Mesendoderm (in vitro differentiated cells): ENCODE measurements around the gene GPR17.

ENCODE experiments used
- DNase-seq: peaks from one replicate; pipeline ENCODE4 v3.0.0; 2013
- H2AK5ac ChIP-seq: 2 replicates; pipeline ENCODE4 v1.6.1; 2013; ENCODE audit warnings: low read length, inconsistent platforms
- H2BK120ac ChIP-seq: 2 replicates; pipeline ENCODE4 v1.6.1; 2013; ENCODE audit warnings: low read depth, mild to moderate bottlenecking, low read length, moderate library complexity, mixed read lengths
- H2BK15ac ChIP-seq: replicated peaks from 2 replicates; pipeline ENCODE4 v1.6.1; 2013; ENCODE audit warnings: low read depth, mild to moderate bottlenecking, moderate library complexity
- H2BK5ac ChIP-seq: 2 replicates; pipeline ENCODE4 v1.6.1; 2013; ENCODE audit warnings: low read length, inconsistent platforms
- H3K18ac ChIP-seq: 2 replicates; pipeline ENCODE4 v1.6.1; 2013; ENCODE audit warnings: mild to moderate bottlenecking, low read length, mixed read lengths
- H3K23ac ChIP-seq: one replicate; pipeline ENCODE4 v1.6.1; 2013; ENCODE audit warnings: low read length
- H3K27ac ChIP-seq: 2 replicates; pipeline ENCODE4 v1.5.1; 2013; ENCODE audit warnings: low read depth, mild to moderate bottlenecking, inconsistent platforms, low read length, moderate library complexity
- H3K27me3 ChIP-seq: 2 replicates; pipeline ENCODE4 v1.6.1; 2013; ENCODE audit warnings: low read length, control low read depth, mild to moderate bottlenecking, inconsistent platforms; ENCODE audit not compliant: insufficient read depth, poor library complexity
- H3K36me3 ChIP-seq: 2 replicates; pipeline ENCODE4 v1.6.1; 2013; ENCODE audit warnings: low read length, inconsistent platforms; ENCODE audit not compliant: control insufficient read depth, insufficient read depth
- H3K4ac ChIP-seq: one replicate; pipeline ENCODE4 v1.6.1; 2013; ENCODE audit warnings: low read depth, mild to moderate bottlenecking, low read length, moderate library complexity
- H3K4me1 ChIP-seq: 2 replicates; pipeline ENCODE4 v1.6.1; 2013; ENCODE audit warnings: low read depth, low read length, inconsistent platforms; ENCODE audit not compliant: control insufficient read depth
- H3K4me2 ChIP-seq: 2 replicates; pipeline ENCODE4 v1.6.1; 2013; ENCODE audit warnings: low read length
- H3K4me3 ChIP-seq: 2 replicates; pipeline ENCODE4 v1.5.1; 2013; ENCODE audit warnings: mild to moderate bottlenecking, low read length
- H3K56ac ChIP-seq: one replicate; pipeline ENCODE4 v1.6.1; 2013; ENCODE audit warnings: low read length
- H3K79me1 ChIP-seq: 2 replicates; pipeline ENCODE4 v1.6.1; 2013; ENCODE audit warnings: low read length, inconsistent platforms
- H3K79me2 ChIP-seq: 2 replicates; pipeline ENCODE4 v1.6.1; 2013; ENCODE audit warnings: mild to moderate bottlenecking, low read length; ENCODE audit not compliant: control insufficient read depth, insufficient read depth
- H3K9ac ChIP-seq: 2 replicates; pipeline ENCODE4 v1.6.1; 2013; ENCODE audit warnings: low read length, inconsistent platforms
- H4K5ac ChIP-seq: one replicate; pipeline ENCODE4 v1.6.1; 2013; ENCODE audit warnings: low read length
- H4K8ac ChIP-seq: one replicate; pipeline ENCODE4 v1.6.1; 2013; ENCODE audit warnings: low read depth, mild to moderate bottlenecking, control low read depth, low read length, moderate library complexity
- WGBS: extraction: QIAGEN DNeasy Blood & Tissue Kit; methylation state at CpG from one replicate; pipeline ENCODE4 v1.1.7; 2013; ENCODE audit warnings: low lambda C conversion rate, missing lambda C conversion rate; ENCODE audit not compliant: insufficient coverage; ENCODE audit errors: extremely low coverage; 5-methylcytosine and 5-hydroxymethylcytosine counted together

Gene GPR17

GRCh38 chr2:127646487-127647241, 711 bp downstream of the GPR17 start:
- Histone ChIP-seq H4K5ac (no peak overlapping the region), H3K4me3 (no peak overlapping the region), H3K79me1 (no peaks in the 10 kb centered on the region), H3K4ac (no peak overlapping the region), H2BK5ac (no peak overlapping the region), H3K23ac (no peak overlapping the region), H4K8ac (no peak overlapping the region), H3K9ac (no peak overlapping the region), H2BK120ac (no peak overlapping the region), H3K4me2 (no peak overlapping the region), H3K56ac (no peak overlapping the region), H3K27me3 (no peaks in the 10 kb centered on the region), H3K18ac (no peak overlapping the region), H3K36me3 (no peaks in the 10 kb centered on the region), H2AK5ac (no peak overlapping the region), H3K79me2 (no peaks in the 10 kb centered on the region), H3K4me1 (no peaks in the 10 kb centered on the region), H2BK15ac (no peak overlapping the region), H3K27ac (no peak overlapping the region)
- no CpG with 5 or more reads among the region's 24 CpGs for WGBS
- DNase-seq = no peak

GRCh38 chr2:127647242-127648190, 1.6 kb downstream of the GPR17 start:
- Histone ChIP-seq H2BK15ac (no peak overlapping the region), H3K4me3 (no peak overlapping the region), H3K27me3 (no peaks in the 10 kb centered on the region), H3K56ac (no peak overlapping the region), H3K79me1 (no peaks in the 10 kb centered on the region), H4K5ac (no peak overlapping the region), H3K18ac (no peak overlapping the region), H2BK5ac (no peak overlapping the region), H2AK5ac (no peak overlapping the region), H3K9ac (no peak overlapping the region), H4K8ac (no peak overlapping the region), H3K27ac (no peak overlapping the region), H3K36me3 (no peaks in the 10 kb centered on the region), H3K79me2 (no peaks in the 10 kb centered on the region), H3K4ac (no peak overlapping the region), H3K4me1 (no peaks in the 10 kb centered on the region), H2BK120ac (no peak overlapping the region), H3K23ac (no peak overlapping the region), H3K4me2 (no peak overlapping the region)
- no CpG with 5 or more reads among the region's 16 CpGs for WGBS
- no peak for DNase-seq

- H3K79me1 ChIP-seq = no peaks in the 10 kb centered on the region
- no peak overlapping the region for H2BK120ac ChIP-seq
- no peak overlapping the region for H4K8ac ChIP-seq
- H3K4me2 ChIP-seq = no peak overlapping the region
- H3K27me3 ChIP-seq = no peaks in the 10 kb centered on the region
- no peak overlapping the region for H3K27ac ChIP-seq
- H2AK5ac ChIP-seq = no peak overlapping the region
- no peak overlapping the region for H3K18ac ChIP-seq
- no peaks in the 10 kb centered on the region for H3K4me1 ChIP-seq
- H3K23ac ChIP-seq = no peak overlapping the region
- H3K36me3 ChIP-seq = no peaks in the 10 kb centered on the region
- no peak overlapping the region for H3K56ac ChIP-seq
- no peak overlapping the region for H4K5ac ChIP-seq
- no peak for DNase-seq
- no peak overlapping the region for H2BK15ac ChIP-seq
- H3K4me3 ChIP-seq = no peak overlapping the region
- H3K4ac ChIP-seq = no peak overlapping the region
- no peaks in the 10 kb centered on the region for H3K79me2 ChIP-seq
- no peak overlapping the region for H2BK5ac ChIP-seq
- WGBS = no CpG with 5 or more reads among the region's 6 CpGs
- no peak overlapping the region for H3K9ac ChIP-seq
Measured at GRCh38 chr2:127648321-127648720, 2.4 kb downstream of the GPR17 start.

- no peak overlapping the region for H3K27ac ChIP-seq
- no peak overlapping the region for H4K8ac ChIP-seq
- H2AK5ac ChIP-seq = no peak overlapping the region
- no peak overlapping the region for H3K4me3 ChIP-seq
- WGBS = 100% methylated on average over 1 of the region's 12 CpGs
- no peak overlapping the region for H2BK15ac ChIP-seq
- H4K5ac ChIP-seq = no peak overlapping the region
- no peaks in the 10 kb centered on the region for H3K4me1 ChIP-seq
- no peak for DNase-seq
- H3K4me2 ChIP-seq = no peak overlapping the region
- H3K4ac ChIP-seq = no peak overlapping the region
- no peaks in the 10 kb centered on the region for H3K27me3 ChIP-seq
- H3K18ac ChIP-seq = no peak overlapping the region
- peak overlapping the region; percentile 3 for H3K9ac ChIP-seq
- no peak overlapping the region for H2BK120ac ChIP-seq
- no peak overlapping the region for H2BK5ac ChIP-seq
- no peaks in the 10 kb centered on the region for H3K36me3 ChIP-seq
- peak overlapping the region; percentile 12 for H3K56ac ChIP-seq
- H3K23ac ChIP-seq = no peak overlapping the region
- H3K79me1 ChIP-seq = no peaks in the 10 kb centered on the region
- no peaks in the 10 kb centered on the region for H3K79me2 ChIP-seq
Measured at GRCh38 chr2:127649100-127649611, 3.2 kb downstream of the GPR17 start.

- Histone ChIP-seq H4K8ac (no peak overlapping the region), H3K4ac (no peak overlapping the region), H3K79me2 (no peaks in the 10 kb centered on the region), H4K5ac (no peak overlapping the region), H3K4me3 (no peak overlapping the region), H3K27me3 (no peaks in the 10 kb centered on the region), H3K9ac (peak overlapping the region; percentile 3), H2AK5ac (no peak overlapping the region), H3K18ac (no peak overlapping the region), H3K79me1 (no peaks in the 10 kb centered on the region), H3K27ac (no peak overlapping the region), H3K4me1 (no peaks in the 10 kb centered on the region), H3K56ac (peak overlapping the region; percentile 12), H3K23ac (no peak overlapping the region), H2BK15ac (no peak overlapping the region), H2BK5ac (no peak overlapping the region), H2BK120ac (no peak overlapping the region), H3K36me3 (no peaks in the 10 kb centered on the region), H3K4me2 (no peak overlapping the region)
- DNase-seq = peak; percentile 91
- no CpG with 5 or more reads among the region's 7 CpGs for WGBS
Measured at GRCh38 chr2:127649684-127650040, 3.7 kb downstream of the GPR17 start.
